Left forelimb (tissue), 1 donor: ENCODE measurements around the gene TRIM56.

Experiments used
- DNase-seq: peaks from one replicate; pipeline ENCODE4 v3.0.0-alpha.2; 2018; ENCODE audit warnings: low spot score

Gene TRIM56

GRCh38 chr7:101133621-101134398 is 48.5 kb downstream of the TRIM56 start:
- DNase-seq = no peak

- no peak for DNase-seq
Measured at GRCh38 chr7:101134399-101134980, 49.2 kb downstream of the TRIM56 start.

- DNase-seq = no peak
Measured at GRCh38 chr7:101137651-101138212, 52.5 kb downstream of the TRIM56 start.

GRCh38 chr7:101138213-101138870 is 53.1 kb downstream of the TRIM56 start:
- DNase-seq = no peak

- no peak for DNase-seq
Measured at GRCh38 chr7:101140339-101140699, 55.0 kb downstream of the TRIM56 start.

- DNase-seq = no peak
Measured at GRCh38 chr7:101140746-101141382, 55.6 kb downstream of the TRIM56 start.
